Pancreas (tissue), 10 donors: ENCODE results near the gene SEMA4D. TPM values are rescaled to one million over a fixed set of nuclear protein-coding genes. Genes with fewer than 3 reads are reported as not detected.

Source experiments
- ATAC-seq, 4 donors: fragments of 200-7000 bp; cut with Tn5 transposase; one replicate each; pipeline versions ENCODE4 v1.8.0 to v1.9.1; 2020; ENCODE audit warnings: mild to moderate bottlenecking in 4 of 4, moderate library complexity in 4 of 4
- DNase-seq, 6 donors: peaks; one replicate each; pipeline ENCODE4 v3.0.0-alpha.2; 2020
- FAIRE-seq: peaks from 2 replicates; lab custom pipeline; 2012; peaks lifted over from hg19 to GRCh38; lab: Jason Lieb, UNC
- H3K27ac ChIP-seq, 4 donors: fragments of 200-600 bp; sonication (generic); 1 replicate in 3 of 4; 2 replicates in 1 of 4; pipeline versions ENCODE4 v1.5.0 to v1.8.0; 2020
- H3K27me3 ChIP-seq, 4 donors: fragments of 200-600 bp; one replicate each; pipeline ENCODE4 v1.8.0; 2021
- H3K36me3 ChIP-seq, 3 donors: fragments of 200-600 bp; sonication (generic) in 1 of 3; one replicate each; pipeline versions ENCODE4 v1.5.0 to v1.8.0; 2020 to 2021
- H3K4me1 ChIP-seq, 3 donors: fragments of 200-600 bp; one replicate each; pipeline ENCODE4 v1.8.0; 2021
- H3K4me3 ChIP-seq, 4 donors: fragments of 200-600 bp; sonication (generic) in 2 of 4; one replicate each; pipeline versions ENCODE4 v1.5.0 to v1.8.0; 2020 to 2021
- H3K9me3 ChIP-seq, 4 donors: fragments of 200-600 bp; one replicate each; pipeline ENCODE4 v1.8.0; 2021
- WGBS, 2 donors: extraction: QIAGEN DNeasy Blood & Tissue Kit; methylation state at CpG; one replicate each; pipeline ENCODE4 v1.1.7; 2013; 5-methylcytosine and 5-hydroxymethylcytosine counted together
- intact Hi-C, 3 donors: fragments of 100-400 bp; cut with DNase I; formaldehyde crosslinking; loops; one replicate each; pipeline versions ENCODE4 v1.11.1 to v1.14.2; 2022
- polyA plus RNA-seq, 2 donors: library from polyadenylated mRNA; stranded (reverse); fragments of 200-250 nt; gene quantifications; one replicate each; pipeline ENCODE4 v1.2.3, GENCODE V29; 2013
- total RNA-seq, 6 donors: library from RNA; stranded (reverse); fragmentation: NEBNext Ultra II Directional in 4 of 6; extraction: Animal tissue kit (Norgen Biotek cat#: 25700) in 4 of 6; gene quantifications; one replicate each; pipeline versions ENCODE4 v1.2.1 to v1.2.4, GENCODE V29; 2021 to 2023
- TF ChIP-seq, protein P1 (sequence below), 4 donors: fragments of 200-600 bp; sonication (generic) in 3 of 4; IDR thresholded peaks; one replicate each; pipeline versions ENCODE4 v1.5.0 to v1.8.0; 2021; ENCODE audit warnings: antibody characterized with exemption in 4 of 4
- donor health status: healthy with polysubstance abuse.
- donor health status: DM: no; HTN: no; CAD: no; lungs with moderate emphysema.
- donor health status: DM: no; HTN: no; CAD: no.
- donor health status: control.
- donor health status: control.
- donor health status: Bipolar disorder and iron deficiency.
- donor health status: DM: yes; HTN: yes; CAD: no.
- donor health status: DM: no; HTN: no; CAD: no.
- donor health status: DM: no; HTN: no; CAD: no.
- donor health status: DM: yes; HTN: yes; CAD: no.

Gene SEMA4D
- total and polyA plus RNA-seq, 8 donors: 7.1 to 29.7 (median 12.9) TPM

DNA sequence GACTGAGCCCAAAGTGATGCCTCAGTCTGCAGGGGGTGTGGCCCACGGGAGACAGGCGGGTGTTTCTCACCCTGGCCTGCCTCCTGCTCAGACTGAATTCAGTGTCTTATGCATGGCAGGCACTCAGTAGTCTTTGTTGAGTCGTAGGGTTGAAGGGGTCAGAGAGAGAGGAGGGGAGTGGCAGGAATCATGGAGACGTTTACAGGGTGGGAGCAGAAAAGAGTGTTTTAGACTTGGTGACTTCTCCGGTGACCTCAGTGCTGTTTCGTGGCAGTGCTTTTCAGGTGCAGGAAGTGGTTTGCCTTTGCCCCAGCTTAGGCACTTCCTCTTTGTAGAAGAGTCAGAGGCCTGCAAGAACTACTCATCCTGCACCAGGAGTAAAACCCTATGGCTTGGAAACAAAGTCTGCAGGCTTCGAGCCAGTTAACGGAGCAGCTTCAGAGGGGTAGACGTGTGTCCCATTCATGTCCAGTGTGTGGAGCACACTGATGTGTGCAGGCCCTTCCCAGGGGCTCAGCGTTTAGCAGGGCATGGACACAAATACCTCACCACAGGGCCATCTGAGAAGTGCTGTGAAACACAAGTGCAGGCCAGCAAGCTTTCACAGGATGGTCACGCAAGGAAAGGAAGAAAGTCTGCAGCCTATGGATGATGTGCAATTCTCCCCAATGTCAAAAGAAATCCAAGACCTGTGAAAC is 24.5 kb upstream of the SEMA4D start:
- DNase-seq (peak in 1 of 6 donors; percentile 35), ATAC-seq (peak in 1 of 4 donors; percentile 43), FAIRE-seq (no peak)
- WGBS, 2 donors: 77 to 78% methylated on average over 11 of the region's 11 CpGs
- Histone ChIP-seq H3K4me1 (peaks cover 0 to 3% (median 0%) of the 10 kb centered on the region in 3 donors), H3K9me3 (no peaks in the 10 kb centered on the region), H3K4me3 (no peak overlapping the region), H3K36me3 (no peaks in the 10 kb centered on the region), H3K27me3 (no peaks in the 10 kb centered on the region), H3K27ac (no peak overlapping the region)
- TF ChIP-seq, protein P1, sequence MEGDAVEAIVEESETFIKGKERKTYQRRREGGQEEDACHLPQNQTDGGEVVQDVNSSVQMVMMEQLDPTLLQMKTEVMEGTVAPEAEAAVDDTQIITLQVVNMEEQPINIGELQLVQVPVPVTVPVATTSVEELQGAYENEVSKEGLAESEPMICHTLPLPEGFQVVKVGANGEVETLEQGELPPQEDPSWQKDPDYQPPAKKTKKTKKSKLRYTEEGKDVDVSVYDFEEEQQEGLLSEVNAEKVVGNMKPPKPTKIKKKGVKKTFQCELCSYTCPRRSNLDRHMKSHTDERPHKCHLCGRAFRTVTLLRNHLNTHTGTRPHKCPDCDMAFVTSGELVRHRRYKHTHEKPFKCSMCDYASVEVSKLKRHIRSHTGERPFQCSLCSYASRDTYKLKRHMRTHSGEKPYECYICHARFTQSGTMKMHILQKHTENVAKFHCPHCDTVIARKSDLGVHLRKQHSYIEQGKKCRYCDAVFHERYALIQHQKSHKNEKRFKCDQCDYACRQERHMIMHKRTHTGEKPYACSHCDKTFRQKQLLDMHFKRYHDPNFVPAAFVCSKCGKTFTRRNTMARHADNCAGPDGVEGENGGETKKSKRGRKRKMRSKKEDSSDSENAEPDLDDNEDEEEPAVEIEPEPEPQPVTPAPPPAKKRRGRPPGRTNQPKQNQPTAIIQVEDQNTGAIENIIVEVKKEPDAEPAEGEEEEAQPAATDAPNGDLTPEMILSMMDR (IDR thresholded peaks at IDR 0.05): no peak
- intact Hi-C loops: no loop called here

DNA sequence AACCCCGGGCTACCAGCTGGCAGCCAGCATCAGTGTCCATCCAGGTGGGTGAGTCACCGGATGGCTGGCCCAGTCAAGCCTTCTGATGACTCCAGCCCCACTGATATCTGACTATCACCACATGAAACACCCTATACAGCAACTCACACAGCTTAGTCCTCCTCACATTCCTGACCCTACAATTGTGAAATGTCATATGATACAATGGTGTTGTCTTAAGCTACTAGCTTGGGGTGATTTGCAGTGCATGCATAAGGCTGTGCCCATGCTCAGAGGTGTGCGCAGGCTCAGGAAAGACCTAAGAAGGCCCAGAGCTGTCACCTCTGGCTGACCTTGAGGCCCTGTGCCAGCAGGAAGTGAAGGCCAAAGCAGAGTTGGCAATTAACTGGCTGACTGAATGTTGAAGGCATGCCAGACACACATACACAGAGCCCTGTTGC is 21.5 kb upstream of the SEMA4D start:
- FAIRE-seq (no peak), DNase-seq (peak in 4 of 6 donors; percentile 69 to 79 (median 75)), ATAC-seq (peak; percentile 77 to 93 (median 85))
- H3K36me3 ChIP-seq: no peaks in the 10 kb centered on the region
- H3K27ac ChIP-seq: peak overlapping the region in 1 of 4 donors; percentile 31
- intact Hi-C loops: no loop called here
- TF ChIP-seq, protein P1 (IDR thresholded peaks at IDR 0.05): no peak
- no peak overlapping the region for H3K4me3 ChIP-seq
- H3K27me3 ChIP-seq: no peaks in the 10 kb centered on the region
- 63 to 64% methylated on average over 3 of the region's 3 CpGs for WGBS, 2 donors
- no peaks in the 10 kb centered on the region for H3K9me3 ChIP-seq
- H3K4me1 ChIP-seq: peaks cover 0 to 3% (median 0%) of the 10 kb centered on the region in 3 donors

DNA sequence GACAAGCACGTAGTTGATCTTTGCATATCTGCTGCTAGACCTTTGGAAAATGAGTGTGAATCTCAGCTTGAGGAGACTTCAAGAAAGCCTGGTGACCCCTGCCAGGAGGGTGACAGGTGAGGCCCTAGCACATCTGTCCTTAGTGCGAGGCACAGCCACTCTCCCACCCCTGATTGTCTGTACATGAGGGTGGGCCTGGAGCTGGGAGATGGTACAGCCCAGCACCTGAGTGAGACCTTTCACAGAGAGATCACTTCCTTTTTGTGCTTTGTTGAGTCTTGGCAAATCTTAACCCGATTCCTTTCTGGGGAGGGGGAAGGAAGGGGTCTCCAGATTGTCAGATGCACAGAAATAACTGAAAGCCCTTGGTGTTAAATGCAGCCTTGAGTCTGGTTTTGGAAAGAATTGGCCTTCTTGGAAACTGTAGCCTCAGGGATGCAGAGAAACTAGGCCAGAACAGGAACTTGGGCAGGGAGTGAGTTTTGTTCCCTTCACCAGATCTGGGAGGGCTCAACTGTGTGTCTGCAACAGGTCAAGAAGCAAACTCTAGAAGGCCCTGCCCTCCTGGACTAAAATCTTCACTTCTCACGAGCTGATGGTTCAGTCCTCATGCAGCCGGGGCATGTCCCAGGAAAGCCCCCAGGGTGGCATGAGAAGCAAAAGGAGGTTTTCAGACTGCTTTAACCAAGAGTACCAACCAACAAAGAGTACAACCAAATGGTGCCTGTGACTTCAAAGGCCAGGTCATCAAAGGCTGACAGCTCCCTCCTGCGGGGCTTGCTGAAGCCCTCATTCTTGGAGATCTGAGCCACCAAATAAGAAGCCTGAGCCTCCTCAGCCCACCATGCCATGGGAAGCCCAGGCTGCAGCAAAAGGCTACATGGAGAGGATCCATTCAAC is 20.8 kb upstream of the SEMA4D start:
- DNase-seq: no peak
- H3K4me3 ChIP-seq: no peak overlapping the region
- WGBS, 2 donors: 91 to 94% methylated on average over 6 of the region's 6 CpGs
- no peaks in the 10 kb centered on the region for H3K36me3 ChIP-seq
- ATAC-seq: no peak
- intact Hi-C loops: no loop called here
- H3K27me3 ChIP-seq: no peaks in the 10 kb centered on the region
- H3K9me3 ChIP-seq: no peaks in the 10 kb centered on the region
- no peak for FAIRE-seq
- H3K27ac ChIP-seq: peak overlapping the region in 1 of 4 donors; percentile 31
- peaks cover 0 to 3% (median 0%) of the 10 kb centered on the region in 3 donors for H3K4me1 ChIP-seq
- TF ChIP-seq, protein P1 (IDR thresholded peaks at IDR 0.05): no peak

DNA sequence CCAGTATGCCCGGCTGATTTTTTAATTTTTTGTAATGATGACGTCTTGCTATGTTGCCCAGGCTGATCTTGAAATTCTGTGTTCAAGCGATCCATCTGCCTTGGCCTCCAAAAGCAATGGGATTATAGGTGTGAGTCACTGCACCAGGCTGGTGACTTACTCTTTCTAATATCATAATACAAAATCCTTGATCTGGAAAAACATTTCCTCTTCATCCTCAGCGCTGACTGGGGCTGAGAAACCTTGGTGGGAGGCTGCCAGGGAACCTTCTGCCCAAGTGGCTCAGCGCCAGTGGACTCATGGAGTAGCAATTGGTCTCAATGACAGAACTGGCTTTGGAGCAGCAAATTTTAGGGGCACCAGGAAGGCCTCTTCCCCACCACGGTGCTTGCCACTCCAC is 17.5 kb upstream of the SEMA4D start:
- H3K4me1 ChIP-seq: peaks cover 0 to 3% (median 0%) of the 10 kb centered on the region in 3 donors
- ATAC-seq (no peak), DNase-seq (no peak), FAIRE-seq (no peak)
- H3K36me3 ChIP-seq: no peaks in the 10 kb centered on the region
- WGBS, 2 donors: 79 to 80% methylated on average over 6 of the region's 6 CpGs
- H3K27me3 ChIP-seq: no peaks in the 10 kb centered on the region
- intact Hi-C loops: no loop called here
- H3K9me3 ChIP-seq: no peaks in the 10 kb centered on the region
- no peak overlapping the region for H3K4me3 ChIP-seq
- TF ChIP-seq, protein P1 (IDR thresholded peaks at IDR 0.05): no peak
- H3K27ac ChIP-seq: no peak overlapping the region
